ENCODE results near the gene CCDC85C.

Gene CCDC85C

DNA sequence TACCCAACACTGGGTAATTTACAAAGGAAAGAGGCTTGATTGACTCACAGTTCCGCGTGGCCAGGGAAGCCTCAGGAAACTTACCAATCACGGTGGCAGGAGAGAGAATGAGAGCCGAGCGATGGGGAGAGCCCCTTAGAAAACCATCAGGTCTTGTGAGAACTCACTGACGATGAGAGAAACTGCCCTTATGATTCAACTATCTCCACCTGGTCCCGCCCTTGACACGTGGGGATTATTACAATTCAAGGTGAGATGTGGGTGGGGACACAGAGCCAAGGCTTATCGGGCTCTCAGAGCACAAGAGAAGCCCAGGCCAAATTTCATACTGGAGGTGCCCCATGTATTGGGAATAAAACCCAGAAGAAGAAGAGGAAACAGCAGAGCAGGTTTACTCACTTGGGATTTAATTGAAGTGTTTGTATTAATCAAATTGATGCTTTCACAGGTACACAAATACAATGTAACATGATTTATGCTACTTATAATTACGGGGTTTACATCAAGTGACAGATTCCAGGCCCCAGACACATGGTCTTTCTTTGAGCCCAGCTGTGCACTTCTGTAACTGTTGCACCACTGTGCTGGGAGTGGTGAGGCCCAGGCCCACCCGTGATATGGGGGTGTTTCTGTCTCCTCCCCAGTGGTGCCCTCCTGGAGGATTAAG is 8.2 kb upstream of the CCDC85C start:
- in situ Hi-C loops (cut with MboI; ENCODE audit: low pct_unique_long_range_greater_than_20kb, low sequenced_read_pairs): no loop called here

DNA sequence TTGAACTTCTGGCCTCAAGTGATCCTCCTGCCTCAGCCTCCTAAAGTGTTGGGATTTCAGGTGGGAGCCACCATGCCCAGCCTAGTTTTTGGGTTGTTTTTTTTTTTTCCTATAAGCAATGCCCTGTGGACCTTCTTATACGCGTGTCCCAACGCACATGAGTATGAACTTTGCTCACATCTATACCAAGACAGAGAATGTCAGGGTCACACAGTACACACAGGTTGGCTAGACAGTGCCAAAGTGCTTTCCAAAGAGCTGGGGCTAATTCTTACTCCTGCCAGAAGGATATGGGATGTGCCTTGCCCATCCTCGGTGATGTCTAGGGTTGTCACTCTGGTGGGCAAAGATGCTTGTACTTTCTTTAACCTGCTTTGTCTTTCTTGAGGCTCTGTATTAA is 7.6 kb upstream of the CCDC85C start:
- no peak for DNase-seq
- in situ Hi-C loops (cut with MboI; ENCODE audit: low pct_unique_long_range_greater_than_20kb, low sequenced_read_pairs): no loop called here

More for the DNA sequence above, 8.2 kb upstream of the CCDC85C start:
- no peak for DNase-seq

DNA sequence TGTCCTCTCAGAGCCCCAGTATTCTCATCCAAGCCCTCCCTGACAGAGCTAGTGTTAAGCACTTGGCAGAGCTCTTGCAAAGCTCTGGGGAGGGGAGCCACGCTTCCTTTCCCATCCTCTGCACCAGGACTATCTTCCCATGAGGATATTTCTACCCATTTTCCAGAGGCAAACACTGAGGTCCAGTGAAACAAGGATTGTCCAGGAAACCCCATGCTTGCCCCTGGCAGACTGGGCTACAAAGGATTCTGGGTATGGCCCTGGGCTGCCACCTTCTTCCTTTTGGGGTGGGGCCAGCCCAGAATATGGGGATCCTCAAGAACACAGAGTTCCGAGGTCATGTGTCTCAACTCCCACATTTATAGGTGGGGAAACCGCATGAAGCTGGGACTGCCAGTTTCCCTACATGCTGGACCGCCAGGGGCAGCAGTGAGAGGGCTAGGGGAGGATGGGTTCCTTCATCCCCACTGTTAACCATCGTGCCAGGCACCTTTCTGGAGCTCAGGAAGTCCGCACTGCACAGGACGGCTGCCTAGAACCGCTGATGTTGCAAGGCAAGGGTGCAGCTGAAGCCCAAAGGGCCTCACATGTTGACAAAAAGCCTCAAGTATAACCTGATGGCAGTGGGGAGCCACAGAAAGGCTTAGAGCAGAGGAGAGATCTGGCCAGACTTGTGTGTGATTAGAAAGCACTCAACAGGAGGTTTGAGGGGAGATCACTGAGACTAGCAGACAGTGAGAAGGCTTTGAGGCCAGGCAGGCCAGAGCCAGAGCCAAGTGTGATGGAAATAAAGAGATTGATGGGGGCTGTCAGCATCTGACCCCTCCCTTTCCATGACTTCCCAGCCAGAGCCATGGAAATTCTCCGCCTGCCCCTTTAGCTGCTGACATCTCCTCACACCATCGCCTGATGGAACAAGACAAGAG is 5.5 kb upstream of the CCDC85C start:
- in situ Hi-C loops (cut with MboI; ENCODE audit: low pct_unique_long_range_greater_than_20kb, low sequenced_read_pairs): no loop called here
- DNase-seq: no peak

DNA sequence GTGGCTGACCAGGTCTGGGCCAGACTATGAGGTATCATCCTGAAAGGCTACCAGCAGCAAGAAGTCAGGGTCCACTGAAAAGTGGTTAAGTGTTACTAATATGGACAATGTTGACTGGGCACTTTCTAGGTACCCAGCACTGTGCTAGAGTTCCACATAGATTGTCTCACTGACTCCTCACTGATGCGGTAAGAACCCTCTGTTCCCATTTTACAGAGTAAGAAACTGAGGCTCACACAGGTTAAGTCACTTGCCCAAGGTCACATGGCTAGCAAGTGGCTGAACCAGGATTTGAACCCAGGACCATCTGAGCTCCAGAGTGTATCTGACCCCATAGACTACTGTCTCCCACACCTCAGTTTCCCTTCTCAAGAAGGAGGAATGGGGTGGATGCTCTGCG is 4.6 kb upstream of the CCDC85C start:
- in situ Hi-C loops (cut with MboI; ENCODE audit: low pct_unique_long_range_greater_than_20kb, low sequenced_read_pairs): no loop called here
- no peak for DNase-seq

DNA sequence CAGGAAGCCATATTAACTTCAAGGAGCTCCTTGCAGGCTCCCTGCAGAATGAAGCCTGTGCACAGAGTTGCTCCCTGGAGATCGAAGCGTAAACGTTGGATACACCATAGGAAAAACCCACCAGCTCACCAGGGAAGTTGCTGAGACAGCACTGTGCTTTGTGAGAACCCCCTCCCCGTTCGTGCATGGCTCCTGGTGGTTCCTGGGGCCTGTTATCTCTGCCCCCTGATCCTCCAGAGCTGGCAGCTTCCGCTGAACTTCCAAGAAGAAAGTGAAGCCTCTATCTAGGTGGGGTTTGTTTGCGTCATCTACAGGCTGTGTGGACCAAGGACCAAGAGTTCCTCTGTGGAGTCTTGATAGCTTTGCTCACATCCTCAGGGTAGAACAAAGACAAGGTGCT is 2.4 kb upstream of the CCDC85C start:
- in situ Hi-C loops (cut with MboI; ENCODE audit: low pct_unique_long_range_greater_than_20kb, low sequenced_read_pairs): no loop called here

DNA sequence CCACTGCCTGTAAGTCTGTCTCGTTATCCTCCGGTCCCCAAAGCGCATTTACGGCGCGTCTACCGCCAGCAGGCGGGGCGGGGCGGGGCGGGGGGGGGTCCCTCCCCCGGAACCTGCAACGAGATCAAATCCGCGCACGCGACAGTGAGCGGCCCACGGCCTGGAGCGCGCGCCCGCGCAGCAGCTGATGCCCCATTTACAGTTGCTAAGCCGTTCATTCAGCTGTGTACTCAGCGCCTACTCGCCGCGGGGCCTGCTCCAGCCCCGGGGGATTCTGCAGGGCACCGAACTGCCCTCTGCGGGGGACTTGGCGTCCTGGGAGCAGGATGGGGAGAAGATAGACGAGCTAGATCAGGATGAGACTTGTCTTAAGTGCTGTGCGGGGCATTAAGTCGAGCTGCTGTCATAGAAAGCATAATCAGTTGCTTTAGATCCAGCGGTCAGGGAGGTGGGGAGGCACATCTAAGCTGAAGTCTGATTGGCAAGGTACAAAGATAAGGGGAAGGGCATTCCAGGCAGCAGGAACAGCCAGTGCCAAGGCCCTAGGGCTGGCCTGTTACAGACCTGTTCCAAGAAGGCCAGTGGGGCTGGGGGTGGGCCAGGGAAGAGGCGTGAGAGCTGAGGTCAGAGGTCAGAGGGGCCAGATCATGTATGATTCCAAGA is 1.4 kb upstream of the CCDC85C start:
- in situ Hi-C loops (cut with MboI; ENCODE audit: low pct_unique_long_range_greater_than_20kb, low sequenced_read_pairs): no loop called here
- DNase-seq: peak; percentile 74

More for the DNA sequence above, 2.4 kb upstream of the CCDC85C start:
- DNase-seq: no peak

DNA sequence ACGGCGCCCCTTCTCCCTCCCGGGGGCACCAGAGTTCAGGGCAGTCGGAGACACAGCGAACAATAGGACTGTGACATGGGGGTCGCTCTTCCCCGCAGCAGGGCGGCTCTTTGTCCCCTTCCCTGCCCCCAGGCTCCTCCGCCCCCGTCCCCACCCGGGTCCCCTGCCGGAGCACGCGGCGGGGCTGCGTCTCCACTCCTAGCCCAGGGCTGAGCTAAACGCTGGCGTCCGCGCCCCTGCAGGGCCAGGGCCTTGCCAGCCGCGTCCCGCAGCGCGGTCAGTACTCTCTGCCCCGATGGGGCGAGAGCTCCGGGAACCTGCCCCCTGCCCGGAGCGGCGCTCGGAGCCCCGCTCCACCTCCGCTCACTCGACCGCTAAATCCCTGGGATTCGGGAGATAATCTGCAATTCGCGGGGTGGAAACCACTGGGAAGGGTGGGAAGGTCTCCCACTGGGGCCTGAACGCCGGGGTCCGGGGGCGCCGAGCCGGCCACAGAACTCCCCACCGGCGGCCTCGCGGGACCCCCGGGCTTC is 825 bp upstream of the CCDC85C start:
- in situ Hi-C loops (cut with MboI; ENCODE audit: low pct_unique_long_range_greater_than_20kb, low sequenced_read_pairs): no loop called here
- DNase-seq: no peak

DNA sequence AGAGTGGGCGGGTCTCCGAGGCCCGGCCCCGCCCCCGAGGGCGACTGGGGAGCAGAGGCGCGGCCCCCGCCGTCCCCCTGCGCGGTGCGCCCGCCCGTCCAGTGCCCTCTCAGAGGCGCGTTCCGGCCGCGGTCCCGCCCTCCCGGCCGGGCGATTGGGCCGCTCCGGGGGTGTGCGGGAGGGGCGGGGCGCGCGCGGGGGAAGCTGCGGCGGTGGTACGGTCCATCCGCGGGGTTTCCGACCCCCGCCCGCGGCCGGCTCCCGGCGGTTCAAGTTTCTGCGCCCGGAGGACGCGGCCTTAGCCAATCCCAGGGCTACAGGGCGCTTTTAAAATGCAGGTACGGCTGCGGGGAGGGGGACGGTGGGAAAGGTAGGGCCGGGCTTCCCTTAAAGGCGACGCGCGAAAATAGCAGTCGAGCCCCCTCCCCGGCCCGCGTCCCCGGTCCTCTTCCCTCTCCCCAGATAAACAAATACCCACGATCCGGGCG is 315 bp upstream of the CCDC85C start:
- in situ Hi-C loops (cut with MboI; ENCODE audit: low pct_unique_long_range_greater_than_20kb, low sequenced_read_pairs): no loop called here
- peak; percentile 92 for DNase-seq

DNA sequence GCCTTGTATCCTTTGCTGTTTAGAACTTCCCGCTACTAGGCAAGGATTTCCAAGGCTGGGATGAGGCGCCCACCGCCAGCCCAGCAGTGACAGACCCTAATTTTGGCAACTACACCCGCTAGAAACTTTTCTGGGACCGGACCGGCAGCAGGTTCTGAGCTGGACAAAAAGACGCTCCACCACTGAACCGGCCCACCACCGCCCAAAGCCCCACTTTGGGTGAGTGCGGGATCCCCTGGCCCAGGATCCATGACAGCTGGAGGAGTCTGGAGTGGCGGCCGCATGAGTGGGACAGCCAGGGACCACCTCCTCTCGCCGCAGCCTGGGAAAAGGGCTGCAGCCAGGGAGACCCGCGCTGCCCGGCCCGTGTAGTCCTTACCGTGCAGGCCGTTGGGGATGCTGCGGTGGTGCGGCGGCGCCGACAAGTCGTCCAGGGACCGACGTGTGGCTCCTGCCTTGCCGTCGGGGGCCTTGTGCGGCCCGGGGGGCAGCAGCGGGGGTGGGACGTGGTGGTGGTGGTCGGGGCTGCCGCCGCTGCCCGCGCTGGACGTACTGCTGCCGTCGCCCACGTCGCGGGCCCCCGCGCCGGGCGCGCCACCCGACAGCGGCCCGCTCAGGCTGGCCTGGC is 1.1 kb downstream of the CCDC85C start:
- no peak for DNase-seq
- in situ Hi-C loops (cut with MboI; ENCODE audit: low pct_unique_long_range_greater_than_20kb, low sequenced_read_pairs): no loop called here

DNA sequence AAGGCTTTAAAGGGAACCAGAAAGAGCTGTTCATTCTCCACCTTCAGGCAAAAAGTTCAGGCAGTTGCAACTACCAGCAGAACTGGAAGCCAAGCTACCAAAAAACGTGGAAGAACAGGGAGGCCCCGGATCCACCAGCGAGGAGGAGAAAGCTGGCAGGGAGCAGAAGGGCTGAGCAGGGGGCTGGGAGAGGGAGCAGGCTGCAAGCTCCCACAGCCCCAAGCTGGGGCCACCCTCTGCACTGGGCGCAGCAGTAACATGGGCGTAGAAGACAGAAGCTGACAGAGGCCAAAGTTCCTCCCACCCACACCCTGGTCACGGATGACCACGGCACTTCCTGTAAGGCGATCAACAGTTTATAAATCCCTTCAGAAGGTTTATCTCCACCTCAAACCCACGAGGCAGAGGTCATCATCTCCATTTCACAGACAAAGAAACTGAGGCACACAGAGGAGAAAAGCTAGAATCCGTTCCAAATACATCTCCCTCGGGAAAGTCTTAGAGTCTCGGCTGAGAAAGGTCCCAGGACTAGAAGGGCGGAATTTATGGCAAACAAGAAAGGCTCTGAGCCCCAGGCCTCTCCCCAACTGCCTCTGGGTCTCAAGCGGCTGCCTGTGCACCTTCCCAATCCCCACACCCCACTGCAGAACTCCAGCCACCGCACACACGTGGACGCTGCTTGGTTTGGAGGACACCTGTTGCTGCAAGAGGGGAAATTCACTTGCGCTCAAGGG is 1.8 kb downstream of the CCDC85C start:
- in situ Hi-C loops (cut with MboI; ENCODE audit: low pct_unique_long_range_greater_than_20kb, low sequenced_read_pairs): no loop called here
- DNase-seq: peak; percentile 48

DNA sequence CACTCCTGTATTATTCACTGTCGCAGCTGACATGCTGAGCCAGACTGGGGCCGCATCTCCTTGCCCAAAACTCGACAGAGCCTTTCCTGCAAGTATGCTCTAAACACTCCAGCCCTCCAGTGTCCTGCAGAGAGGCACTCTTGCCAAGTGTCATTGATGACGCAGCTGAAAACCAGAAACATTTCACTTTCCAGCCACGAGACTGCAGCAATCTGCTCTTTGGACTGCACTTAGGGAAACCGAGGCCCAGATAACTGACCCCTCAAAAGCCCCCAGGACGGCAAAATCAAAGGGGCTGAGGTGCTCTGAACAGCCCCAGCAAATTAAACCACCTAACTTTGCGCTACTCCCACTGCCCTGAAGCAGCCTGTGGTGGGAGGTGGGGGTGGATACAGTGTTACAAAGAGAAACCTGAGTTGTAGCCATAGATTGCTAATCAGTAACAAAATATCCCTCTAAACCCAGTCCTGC is 2.6 kb downstream of the CCDC85C start:
- DNase-seq: no peak
- in situ Hi-C loops (cut with MboI; ENCODE audit: low pct_unique_long_range_greater_than_20kb, low sequenced_read_pairs): no loop called here

DNA sequence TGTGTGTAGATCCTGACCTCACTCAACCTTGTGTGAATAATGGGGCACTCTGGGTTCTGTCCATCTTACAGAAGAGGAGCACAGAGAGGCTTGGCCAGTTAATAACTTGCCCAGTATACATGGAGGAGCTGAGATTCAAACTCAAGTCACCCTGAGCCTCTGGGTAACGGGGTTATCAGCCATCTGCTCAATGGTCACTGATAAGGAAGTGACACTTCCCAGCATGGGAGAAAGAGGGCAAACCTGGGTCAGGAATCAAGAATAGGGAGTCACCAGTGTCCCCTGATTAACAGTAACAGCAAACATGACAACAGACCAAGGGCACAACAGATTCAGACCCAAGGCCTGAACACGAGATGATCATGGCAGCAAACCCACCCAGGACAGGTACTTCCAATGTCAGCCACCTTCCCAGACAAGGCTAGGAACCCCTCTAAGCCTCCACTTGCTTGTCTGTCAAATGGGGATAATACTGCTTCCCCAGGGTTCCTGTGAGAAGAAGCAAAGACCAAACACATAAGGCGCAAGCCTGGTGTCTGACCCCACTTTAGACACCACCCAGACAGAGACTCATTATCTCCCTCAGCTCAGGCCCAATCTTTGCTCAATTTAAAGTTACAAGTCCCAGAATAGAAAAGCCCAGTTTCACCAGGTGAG is 3.6 kb downstream of the CCDC85C start:
- in situ Hi-C loops (cut with MboI; ENCODE audit: low pct_unique_long_range_greater_than_20kb, low sequenced_read_pairs): no loop called here
- DNase-seq: no peak

DNA sequence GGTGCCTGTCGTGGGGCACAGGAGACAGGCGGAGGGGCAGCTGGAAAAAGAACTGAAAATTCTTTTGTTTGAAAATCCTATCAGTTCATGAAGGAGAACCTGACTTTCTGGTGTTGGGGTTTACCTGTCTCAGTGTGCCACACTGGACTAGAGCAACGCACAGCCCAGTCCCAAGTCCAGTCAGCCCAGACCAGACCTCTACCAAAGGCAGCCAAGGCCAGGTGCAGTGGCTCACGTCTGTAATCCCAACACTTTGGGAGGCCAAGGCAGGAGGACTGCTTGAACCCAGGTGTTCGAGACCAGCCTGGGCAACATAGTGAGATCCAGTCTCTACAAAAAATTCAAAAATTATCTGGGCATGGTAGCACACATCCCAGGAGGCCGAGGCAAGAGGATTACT is 4.6 kb downstream of the CCDC85C start:
- in situ Hi-C loops (cut with MboI; ENCODE audit: low pct_unique_long_range_greater_than_20kb, low sequenced_read_pairs): no loop called here
- DNase-seq: no peak

DNA sequence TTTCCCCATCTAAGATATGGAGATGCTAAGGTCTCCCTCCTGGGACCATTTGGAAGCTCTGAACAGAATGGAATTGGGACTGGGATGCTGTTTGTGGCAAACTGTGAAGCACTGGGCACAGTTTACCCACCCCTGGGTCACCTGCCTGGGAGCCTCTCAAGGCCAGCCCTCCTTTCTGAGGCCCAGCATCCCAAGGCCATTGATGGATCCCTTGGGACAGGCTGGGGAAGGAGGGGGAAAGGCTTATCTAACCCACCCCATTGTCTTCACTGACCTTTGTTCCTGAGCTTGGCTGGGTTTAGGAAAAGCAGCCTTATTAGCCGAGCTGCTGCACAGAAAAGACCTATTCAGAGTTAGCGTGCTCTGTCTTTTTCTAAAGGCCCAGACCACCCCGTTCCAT is 5.2 kb downstream of the CCDC85C start:
- in situ Hi-C loops (cut with MboI; ENCODE audit: low pct_unique_long_range_greater_than_20kb, low sequenced_read_pairs): no loop called here
- DNase-seq: no peak

DNA sequence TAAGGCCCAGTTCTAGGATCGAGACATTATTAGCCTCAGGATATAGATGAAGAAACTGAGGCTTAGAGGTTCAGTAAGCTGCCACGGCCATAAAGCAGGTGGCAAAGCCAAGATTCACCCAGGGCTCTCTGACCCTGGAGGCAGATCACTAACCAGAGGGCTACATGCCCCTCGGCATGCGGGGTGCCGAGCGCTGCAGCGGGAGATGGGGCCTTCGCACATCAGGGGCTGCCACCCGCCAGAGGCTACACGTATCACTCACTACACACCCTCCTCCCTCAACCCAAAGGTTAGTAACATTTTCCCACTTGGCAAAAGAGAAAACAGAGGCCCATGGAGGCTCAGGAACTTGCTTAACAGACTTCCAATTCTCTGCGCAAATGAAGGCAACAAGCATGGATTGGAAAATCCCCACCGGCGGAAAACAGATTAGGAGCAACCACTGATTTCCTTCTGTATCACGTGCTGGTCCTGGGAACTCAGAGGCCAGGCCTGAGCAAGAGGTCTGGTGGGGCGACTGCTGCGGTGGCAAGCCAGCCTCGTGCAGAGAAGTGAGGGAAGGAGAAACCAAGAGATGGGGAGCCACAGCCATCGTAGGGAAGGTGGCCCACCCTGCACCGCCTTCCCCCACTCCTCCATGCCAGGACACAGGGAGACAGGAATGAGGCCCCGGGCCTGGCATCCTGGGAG is 6.0 kb downstream of the CCDC85C start:
- no peak for DNase-seq
- in situ Hi-C loops (cut with MboI; ENCODE audit: low pct_unique_long_range_greater_than_20kb, low sequenced_read_pairs): no loop called here

DNA sequence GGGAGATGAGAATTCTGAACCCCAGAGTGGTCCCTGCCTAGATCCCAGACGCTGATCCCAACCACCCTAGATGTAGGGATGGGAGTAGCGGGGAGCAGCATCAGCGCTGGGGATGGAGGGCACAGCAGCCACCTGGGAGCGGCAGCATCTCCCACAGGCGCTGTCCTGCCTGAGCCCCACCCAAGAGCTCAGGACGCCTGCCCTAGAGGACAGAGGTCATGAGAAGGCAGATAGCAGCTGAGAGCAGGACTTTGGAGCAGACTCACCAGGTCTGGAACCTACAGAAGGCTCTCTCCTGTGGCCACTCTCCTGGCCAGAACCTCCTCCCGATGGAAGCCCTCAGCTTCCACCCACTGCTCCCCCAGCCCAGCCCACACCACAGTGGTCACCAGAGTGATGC is 7.2 kb downstream of the CCDC85C start:
- DNase-seq: no peak
- in situ Hi-C loops (cut with MboI; ENCODE audit: low pct_unique_long_range_greater_than_20kb, low sequenced_read_pairs): no loop called here

DNA sequence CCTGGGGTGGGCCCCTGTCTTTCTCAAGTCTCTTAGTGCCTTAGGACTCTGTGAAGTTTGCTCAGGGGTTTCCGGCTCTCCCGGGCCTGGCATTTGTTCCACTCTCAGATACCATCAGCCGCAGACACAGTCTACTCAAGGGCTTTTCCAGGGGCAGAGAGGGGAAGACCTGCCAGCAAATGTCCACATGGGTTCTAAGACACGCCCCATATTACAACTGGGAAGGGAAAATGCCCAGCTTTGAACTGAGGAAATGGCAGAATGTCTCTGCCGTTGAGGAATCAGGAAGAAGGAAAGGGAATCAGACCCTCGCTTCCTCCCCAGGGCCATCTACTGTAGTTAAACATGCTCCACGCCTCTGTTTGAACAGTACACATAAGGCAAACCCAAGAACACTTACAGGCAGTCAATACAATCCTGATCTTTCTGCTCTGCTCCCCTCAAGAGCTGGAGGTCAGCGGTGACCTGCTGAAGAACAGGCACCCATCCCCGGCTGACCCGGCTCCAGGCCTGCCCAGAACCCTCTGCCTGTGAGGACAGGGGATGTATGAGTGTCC is 7.9 kb downstream of the CCDC85C start:
- no peak for DNase-seq
- in situ Hi-C loops (cut with MboI; ENCODE audit: low pct_unique_long_range_greater_than_20kb, low sequenced_read_pairs): no loop called here
